GM21360 (cell line): ENCODE results near the gene PTDSS2.
A peak's percentile ranks its signal among the peaks of the same experiment; 100 is the strongest.
"Not testable (repeated sequence)": the region's sequence is repeated elsewhere in the genome, so short reads cannot be mapped to it uniquely, and the experiment has no call there.

ENCODE experiments used
- ATAC-seq: cut with Tn5 transposase; IDR thresholded peaks from one replicate; pipeline ENCODE4 v1.9.1; 2021; ENCODE audit warnings: mild to moderate bottlenecking, moderate library complexity; ENCODE audit not compliant: unreplicated experiment

Gene PTDSS2

DNA sequence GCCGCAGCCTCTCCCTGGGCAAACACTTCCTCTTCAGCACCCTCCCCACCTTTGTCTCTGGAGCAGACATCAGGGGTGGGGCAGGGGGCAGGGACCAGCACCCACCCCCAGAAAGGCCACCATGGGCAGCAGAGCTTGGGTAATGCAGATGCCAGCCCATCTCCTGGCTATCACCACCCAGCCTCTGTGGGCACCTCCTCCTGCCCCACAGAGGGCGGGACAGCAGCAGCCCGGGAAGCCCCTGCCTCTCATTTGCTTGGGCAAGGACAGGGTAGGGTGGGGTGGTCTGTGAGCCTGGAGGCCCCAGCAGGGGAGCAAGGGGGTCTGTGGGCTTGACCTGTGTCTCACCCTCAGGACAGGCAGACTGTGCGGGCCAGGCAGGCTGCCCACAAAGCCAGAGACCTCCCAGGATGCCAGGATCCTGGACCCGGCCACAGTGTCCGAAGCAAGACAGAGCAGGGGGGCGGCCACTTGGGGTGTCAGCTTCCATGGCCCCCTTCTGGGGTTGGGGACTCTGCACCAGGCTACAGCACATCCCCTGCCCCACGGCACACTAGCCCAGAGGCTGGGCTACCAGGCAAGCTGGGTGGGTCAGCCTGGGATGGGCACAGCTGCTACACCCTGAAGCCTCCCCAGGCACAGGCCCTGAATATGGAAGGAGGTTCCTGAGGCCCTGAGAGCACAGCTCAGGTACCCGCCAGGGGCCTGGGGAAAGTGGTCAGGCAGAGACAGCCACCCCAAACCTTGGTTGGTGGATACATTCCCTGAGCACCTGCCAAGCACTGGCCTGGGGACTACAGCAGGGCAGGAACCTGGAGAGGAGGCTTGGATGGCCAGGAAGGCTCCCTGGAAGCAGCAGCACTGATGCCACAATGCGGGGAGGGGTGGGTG lies 52.5 kb downstream of the PTDSS2 start:
- no peak for ATAC-seq

DNA sequence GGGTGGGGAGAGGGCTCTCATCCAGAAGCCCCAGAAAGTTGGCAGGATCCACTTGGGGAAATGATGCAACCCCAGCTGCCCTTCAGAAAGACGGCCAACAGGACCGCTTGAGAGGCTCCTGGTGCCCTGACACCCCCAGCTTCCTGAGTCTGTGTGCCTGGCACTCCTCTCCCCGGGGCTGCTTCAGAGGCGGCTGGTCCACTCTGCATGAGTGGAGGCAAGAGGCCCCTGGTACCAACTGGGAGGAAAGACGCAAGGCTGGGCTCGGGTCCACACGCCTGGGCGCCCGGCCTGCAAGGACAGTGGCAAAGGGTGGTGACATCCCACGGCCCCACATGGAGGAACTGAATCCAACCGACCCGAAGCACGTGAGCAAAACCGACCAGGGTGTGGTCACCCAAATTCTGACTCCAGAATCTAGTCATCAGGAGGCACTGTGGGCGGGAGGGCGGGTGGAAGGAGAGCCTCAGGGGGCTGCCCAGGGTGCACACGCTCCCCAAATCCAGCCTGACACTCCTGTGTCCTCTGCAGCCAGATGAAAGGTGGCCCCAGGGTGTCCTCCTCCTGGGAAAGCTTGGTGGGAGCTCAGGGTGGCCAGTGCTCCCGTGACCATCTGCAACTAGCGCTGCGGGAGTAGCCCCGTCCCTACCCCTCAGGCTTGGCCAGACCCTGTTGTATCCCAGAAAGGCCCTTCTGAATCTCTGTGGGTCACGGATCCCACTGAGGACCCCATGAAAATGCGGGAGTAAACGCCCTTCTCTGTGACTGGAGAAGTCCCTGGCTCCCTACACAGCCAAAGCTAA lies 53.3 kb downstream of the PTDSS2 start:
- ATAC-seq = no peak

DNA sequence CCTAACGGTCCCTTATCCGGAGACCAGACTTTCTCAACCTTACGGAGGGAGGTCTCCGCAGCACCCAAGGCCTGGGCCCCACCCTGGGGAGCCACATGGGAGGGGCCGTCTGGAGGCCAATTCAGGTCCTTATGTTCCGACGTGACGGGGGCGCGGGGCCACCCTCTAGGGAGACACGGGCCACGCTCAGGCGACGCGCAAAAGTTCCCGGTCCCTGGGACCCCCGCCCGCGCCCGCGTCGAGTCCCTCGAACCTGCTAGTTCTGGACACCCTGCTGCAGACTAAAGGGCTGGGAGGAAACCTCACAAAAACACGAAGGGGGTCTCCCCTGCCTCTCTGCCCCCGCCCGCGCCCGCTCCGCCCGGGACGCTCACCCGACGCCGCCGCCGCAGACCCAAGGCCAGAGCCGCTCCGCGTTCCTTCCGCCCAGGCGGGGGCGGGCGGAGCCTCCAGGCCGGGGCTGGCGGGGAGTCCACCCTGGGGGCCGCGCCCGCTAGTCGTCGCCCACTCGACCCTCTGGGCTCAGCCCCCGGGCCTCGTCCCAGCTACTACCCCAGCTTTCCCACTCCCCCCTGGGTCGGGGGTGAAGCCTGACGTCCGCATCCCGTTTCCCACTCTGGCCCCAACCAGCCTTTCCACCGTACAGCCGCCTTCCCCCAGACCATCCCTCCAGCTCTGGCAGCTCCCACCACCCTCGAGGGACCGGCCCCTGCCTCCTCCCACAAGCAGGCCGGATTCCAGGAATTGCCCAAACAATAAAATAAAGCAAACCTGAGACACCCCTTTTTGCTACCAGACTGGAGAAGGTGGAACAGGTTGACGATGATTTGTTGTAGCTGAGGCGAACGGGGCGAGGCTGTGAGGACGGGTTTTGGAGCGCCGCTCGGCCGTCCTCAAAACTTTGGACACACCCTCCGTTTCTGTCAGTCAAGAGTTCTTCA lies 54.2 kb downstream of the PTDSS2 start:
- no peak for ATAC-seq

DNA sequence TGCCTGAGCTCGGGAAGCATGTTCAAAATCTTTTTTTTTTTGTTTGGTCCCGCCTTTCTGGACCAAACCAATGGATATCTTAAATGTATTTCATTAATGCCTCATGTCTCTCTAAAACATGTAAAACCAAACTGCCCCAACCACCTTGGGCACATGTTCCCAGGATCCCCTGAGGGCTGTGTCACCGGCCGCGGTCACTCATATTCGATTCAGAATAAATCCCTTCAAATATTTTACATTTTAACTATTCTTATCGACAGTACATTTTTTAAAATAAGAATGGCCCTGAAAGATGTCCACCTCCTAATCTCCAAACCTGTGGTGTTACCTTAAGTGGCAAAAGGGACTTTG lies 54.9 kb downstream of the PTDSS2 start:
- no peak for ATAC-seq

DNA sequence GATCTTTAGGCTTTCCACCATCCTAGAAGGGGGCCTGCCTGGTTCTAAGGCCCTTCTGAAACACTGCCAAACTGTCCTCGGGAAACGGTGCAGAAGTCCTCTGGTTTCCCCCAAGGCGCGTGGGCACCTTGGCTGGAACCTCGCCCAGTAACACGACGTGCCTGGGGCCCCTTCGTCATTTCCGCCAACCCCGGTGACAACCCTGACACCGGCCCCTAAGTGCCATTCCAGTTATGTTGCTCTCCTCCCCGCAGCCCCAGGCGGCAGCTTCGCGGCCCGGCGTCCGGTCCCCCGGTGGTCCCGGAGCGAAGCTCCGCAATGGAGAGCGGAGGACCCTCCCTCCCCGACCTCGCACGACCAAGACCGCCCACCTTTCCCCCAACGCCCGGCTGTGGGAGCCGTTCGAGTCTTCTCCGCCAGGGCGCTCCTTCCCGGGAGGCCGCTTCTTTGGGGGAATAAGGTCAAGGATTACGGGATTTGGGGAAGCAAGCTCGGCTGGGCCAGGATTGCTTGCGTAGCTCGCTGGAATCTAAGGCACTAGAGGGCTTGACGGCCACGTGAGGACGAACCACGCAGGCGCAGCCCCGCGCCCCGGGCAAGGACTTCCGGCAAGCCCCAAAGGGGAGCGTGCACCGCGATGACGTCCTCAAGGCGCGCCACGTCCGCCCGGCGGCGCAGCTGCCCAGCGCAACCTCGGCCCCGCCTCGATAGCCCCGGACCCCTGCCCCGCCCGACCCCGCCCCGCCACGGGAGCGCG lies 56.3 kb downstream of the PTDSS2 start:
- peak; percentile 51 for ATAC-seq

DNA sequence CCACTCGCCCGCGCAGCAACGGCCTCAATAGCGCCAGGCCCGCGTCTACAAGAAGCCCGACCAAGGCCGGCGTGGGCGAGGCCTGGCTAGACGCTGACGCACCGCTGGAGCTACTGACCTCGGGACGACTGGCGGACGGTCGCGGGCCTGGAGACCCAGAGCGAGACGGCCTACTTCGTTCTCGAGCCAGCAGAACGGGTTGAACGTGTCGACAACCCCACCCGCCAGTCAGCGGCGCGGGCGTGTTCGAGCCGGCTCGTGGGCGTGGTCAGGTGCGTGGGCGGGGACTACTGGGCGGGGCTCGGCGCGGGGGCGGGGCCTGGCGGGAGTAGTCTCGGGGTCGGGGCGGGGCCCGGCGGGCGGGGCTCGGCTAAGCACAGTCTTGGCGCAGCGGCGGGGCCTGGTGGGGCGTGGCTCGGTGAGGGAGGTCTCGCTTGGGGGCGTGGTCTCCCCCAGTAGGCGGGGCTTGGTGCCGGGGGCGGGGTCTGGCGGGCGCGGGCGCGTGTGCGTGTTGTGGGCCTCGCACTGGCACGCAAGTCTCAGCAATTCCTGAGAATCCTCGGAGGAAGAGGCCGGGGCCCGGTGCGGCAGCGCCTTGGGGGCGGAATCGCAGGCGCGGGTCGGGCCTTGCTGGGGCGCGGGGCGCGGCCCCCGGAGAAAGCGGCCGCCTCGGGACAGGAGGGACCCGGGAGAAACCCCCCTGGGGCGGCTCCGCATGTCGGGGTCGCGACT lies 57.1 kb downstream of the PTDSS2 start, which contains the start of gene RNH1:
RNH1 (minus strand) TSS at position 248 of the 732 bp plus-strand sequence. CDS start 5,080 bp downstream, outside the sequence.
- ATAC-seq = peak; percentile 48

DNA sequence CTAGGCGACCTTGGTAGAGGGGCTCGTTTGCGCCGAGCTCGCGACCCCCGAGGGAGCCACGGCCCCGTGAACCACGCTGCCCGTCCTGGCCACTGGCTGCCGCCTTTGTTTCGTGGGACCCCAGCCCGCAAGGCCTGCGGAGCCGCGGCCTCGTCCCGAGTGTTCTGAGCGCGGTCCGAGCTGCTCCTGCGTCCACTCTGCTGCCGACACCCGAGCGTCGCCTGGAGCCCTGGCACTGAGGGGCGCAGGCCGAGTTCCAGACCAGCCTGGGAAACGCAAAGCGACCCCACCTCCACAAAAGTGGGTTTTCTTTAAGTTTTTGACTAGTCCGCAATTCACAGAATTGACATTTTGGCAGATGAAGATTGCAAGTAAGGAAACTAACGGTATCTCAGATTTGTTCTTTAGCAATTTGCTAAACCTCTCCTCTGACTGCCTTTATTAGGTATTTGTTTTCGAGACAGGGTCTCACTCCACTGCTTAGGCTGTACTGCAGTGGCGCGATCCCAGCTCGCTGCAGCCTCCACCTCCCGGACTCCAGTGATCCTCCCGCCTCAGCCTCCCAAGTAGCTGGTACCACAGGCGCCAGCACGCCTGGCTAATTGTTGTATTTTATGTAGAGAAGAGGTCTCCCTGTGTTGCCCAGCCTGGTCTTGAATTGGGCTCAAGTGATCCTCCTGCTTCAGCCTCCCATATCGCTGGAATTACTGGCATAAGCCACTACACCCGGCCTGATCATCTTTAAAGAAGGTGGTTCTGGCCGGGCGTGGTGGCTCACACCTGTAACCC lies 57.8 kb downstream of the PTDSS2 start:
- no peak for ATAC-seq

DNA sequence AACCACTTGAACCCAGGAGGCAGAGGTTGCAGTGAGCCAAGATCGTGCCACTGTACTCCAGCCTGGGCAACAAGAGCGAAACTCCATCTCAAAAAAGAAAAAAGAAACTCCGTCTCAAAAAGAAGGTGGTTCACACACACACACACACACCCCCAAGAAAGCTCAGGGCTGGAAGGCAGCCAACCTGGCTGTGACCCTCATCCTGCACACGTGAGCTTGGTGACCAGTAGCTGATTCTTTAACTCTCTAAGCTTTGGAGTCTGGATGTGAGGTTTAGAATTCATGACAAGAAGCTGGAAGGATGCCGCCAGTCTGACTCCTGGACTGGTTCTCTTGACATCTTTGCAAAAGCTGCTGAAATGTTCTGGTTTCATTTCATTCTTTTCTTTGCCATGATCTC lies 58.9 kb downstream of the PTDSS2 start:
- no peak for ATAC-seq

DNA sequence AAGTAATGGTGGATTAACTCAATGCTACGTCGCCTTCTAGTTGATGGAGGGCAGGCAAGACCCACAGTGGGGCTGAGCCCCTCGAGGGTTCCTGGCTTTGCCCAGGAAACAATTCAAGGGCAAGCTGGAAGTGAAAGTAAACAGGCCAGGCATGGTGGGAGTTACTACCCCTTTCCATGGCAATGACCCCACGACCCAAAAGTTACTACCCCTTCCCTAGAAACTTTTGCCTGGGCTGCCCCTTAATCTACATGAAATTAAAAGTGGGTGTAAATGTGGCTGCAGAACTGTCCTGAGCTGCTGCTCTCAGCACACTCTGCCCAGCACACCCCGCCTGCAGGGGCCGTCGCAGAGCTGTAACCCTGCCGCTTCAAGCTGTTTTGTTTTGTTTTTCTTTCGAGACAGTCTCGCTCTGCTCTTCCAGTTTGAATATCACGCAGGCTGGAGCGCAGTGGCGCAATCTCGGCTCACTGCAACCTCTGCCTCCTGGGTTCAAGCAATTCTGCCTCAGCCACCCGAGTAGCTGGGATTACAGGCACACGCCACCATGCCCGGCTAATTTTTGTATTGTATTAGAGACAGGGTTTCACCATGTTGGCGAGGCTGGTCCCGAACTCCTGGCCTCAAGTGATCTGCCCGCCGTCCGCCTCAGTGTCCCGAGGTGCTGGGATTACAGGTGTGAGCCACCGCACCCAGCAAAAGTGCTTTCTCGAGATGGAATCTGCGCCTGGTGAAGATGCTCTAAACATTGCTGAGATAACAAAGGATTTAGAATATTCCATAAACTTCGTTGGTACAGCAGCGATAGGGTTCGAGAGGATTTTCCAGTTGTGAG lies 62.9 kb downstream of the PTDSS2 start:
- ATAC-seq = no peak

DNA sequence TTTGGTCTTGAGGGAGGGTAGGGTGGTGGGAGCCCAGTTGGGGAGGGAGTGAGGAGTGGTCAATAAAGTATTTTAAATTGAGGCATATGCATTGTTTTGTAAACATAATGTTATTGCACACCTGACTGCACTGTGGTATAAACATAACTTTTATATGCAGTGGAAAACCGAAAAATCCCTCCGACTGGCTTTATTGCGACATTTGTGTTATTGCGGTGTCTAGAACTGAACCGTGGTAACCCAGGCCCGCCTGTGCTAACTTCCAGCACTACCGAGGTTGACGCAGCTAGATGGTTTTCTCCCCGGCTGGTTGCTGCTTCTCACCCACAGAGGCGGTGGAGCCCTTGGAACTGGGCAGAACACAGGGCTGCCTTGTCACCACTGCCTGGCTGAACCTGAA lies 64.5 kb downstream of the PTDSS2 start:
- ATAC-seq = no peak

DNA sequence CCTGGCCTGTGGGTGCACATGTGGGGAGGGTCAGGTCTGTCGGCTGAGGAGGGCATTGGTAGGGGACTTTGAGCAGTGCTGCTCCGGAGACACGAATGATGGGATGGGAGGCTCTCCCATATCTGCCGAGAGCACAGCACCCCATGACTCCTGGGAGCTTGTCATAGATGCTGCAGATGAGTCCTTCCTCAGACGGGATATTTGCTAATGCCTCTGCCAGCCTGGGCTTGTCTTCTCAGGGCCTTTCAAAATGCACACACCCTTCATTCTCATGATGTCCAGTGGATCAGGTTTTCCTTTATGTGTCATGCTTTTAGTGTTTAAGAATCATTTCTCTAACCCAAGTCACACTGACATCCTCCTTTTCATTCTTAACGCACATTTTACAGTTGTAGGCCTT lies 65.1 kb downstream of the PTDSS2 start:
- no peak for ATAC-seq

DNA sequence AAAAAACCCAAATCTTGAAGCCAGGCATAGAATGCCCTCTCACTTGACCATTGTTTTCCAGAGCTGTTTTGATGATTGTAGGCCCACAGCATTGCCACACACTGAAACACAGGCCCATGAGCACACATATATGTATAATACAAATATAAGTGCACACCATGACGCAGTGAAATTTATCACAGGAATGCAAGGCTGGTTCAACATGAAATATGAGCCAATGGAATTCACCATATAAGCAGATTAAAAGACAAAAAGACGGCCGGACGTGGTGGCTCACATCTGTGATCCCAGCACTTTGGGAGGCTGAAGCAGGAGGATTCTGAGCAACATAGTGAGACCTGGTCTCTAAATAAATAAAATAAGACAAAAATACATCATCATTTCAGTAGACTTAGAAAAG lies 66.3 kb downstream of the PTDSS2 start:
- no peak for ATAC-seq

DNA sequence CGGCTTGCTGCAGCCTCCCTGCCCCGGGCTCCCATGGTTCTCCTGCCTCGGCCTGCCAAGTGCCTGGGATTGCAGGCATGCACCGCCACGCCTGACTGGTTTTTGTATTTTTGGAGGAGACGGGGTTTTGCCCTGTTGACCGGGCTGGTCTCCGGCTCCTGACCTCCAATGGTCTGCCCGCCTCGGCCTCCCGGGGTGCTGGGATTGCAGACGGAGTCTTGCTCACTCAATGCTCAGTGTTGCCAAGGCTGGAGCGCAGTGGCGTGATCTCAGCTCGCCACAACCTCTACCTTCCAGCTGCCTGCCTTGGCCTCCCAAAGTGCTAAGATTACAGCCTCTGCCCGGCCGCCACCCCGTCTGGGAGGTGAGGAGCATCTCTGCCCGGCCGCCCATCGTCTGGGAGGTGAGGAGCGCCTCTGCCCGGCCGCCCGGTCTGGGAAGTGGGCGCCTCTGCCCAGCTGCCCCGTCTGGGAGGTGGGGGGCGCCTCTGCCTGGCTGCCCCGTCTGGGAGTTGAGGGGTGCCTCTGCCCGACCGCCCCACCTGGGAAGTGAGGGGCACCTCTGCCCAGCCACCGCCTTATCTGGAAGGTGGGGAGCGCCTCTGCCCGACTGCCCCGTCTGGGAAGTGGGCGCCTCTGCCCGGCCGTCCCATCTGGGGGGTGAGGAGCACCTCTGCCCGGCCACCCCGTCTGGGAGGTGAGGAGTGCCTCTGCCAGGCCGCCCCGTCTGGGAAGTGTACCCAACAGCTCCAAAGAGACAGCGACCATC lies 67.0 kb downstream of the PTDSS2 start:
- not testable (repeated sequence) for ATAC-seq

DNA sequence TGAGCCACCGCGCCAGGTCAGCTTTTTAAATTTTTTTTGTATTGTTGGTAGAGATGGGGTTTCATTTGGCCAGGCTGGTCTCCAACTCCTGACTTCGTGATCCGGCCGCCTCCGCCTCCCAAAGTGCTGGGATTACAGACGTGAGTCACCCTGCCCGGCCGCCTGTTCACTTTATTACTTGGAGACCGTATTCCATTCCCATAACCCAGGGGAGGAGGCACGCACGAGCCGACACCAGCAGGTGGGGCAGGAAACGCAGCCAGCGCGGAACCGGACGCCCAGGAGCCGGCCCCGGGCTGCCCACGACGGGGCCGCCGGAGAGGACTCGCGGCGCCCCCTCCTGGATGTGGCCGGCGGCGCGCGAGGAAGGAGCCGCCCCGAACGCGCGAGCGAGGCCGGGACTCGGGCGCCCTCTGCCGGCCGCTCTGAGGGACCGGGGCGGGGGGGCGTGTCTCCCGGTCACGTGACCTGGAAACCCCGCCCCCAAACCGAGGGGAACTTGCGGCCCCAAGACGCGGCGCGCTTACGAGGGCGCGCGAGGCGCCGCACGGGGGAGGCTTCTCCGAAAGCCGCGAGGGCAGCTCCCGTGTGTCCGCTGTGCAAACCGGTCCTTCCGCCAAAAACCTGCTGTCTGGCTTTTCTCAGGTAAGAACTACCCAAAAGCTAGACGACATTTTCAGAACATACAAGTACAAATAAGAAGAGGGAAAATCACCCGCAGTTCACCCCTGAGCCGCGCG lies 68.6 kb downstream of the PTDSS2 start:
- ATAC-seq = peak; percentile 91

DNA sequence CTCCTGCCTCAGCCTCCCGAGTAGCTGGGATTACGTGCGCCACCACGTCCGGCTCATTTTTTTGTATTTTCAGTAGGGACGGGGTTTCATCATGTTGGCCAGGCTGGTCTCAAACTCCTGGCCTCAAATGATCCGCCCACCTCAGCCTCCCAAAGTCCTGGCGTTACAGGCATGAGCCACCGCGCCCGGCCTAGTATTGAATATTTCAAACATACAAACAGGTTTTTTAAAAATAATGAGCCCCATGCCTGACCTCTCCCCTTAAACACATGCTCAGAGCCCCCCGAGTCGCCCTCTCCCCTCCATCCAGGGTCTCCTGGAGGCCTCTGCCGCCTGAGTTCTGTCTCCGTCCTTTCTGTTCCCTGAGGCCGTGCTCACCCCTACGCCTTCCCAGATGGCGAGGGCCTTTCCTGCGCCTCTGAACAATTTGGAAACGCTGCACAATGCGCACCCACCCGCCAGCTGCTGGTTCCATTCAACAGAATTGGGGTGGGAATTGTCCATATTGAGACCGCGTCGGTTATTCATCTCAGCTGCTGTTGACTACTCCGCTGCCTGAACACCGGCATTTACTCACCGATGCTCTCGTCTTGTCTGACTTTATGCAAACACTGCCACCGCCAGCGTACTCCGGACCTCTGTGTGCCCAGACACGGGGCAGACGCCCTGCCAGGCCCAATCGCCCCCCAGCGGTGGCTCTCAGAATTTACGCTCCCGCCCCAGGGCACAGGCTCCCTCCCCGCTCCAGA lies 70.5 kb downstream of the PTDSS2 start:
- no peak for ATAC-seq
